Activated CD4-positive, alpha-beta T cell treated with anti-CD3 and anti-CD28 coated beads, Interleukin-2, amount 10 ng/mL, durations not matched to agents 7 days and 5 days (primary cell): Measurements from ENCODE around the gene SNX11. TPM values are rescaled to one million over a fixed set of nuclear protein-coding genes. Genes with fewer than 3 reads are reported as not detected.

Source experiments
- CTCF ChIA-PET: fragments of 350-600 bp; sonication (Branson Sonifier 250); formaldehyde crosslinking; loops from one replicate; lab custom pipeline; 2021; ENCODE audit warnings: antibody characterized with exemption; lab: Charles Lee
- POLR2A ChIA-PET: fragments of 350-600 bp; sonication (Branson Sonifier 250); formaldehyde crosslinking; loops from one replicate; lab custom pipeline; 2021; ENCODE audit warnings: antibody characterized with exemption; lab: Charles Lee
- DNase-seq: peaks from one replicate; pipeline ENCODE4 v3.0.0-alpha.2; 2020
- H3K27ac Mint-ChIP-seq: one replicate; pipeline ENCODE4 v1.8.0; 2021; ENCODE audit warnings: mild to moderate bottlenecking, moderate library complexity, mixed read lengths
- H3K27me3 Mint-ChIP-seq: one replicate; pipeline ENCODE4 v1.8.0; 2021; ENCODE audit warnings: mixed read lengths
- H3K36me3 Mint-ChIP-seq: one replicate; pipeline ENCODE4 v1.8.0; 2021; ENCODE audit warnings: low read depth, mixed read lengths
- H3K4me1 Mint-ChIP-seq: one replicate; pipeline ENCODE4 v1.8.0; 2021; ENCODE audit warnings: mixed read lengths
- H3K4me3 Mint-ChIP-seq: one replicate; pipeline ENCODE4 v1.8.0; 2021; ENCODE audit warnings: mild to moderate bottlenecking, moderate library complexity, mixed read lengths
- H3K9me3 Mint-ChIP-seq: one replicate; pipeline ENCODE4 v1.8.0; 2021; ENCODE audit warnings: mixed read lengths
- total RNA-seq, 2 experiments: library from RNA; stranded (reverse); gene quantifications; one replicate each; pipeline ENCODE4 v1.2.3, GENCODE V29; 2021

SNX11 gene
- total RNA-seq, 2 experiments from 2014 or later, result 21.2 to 22.4 TPM

DNA sequence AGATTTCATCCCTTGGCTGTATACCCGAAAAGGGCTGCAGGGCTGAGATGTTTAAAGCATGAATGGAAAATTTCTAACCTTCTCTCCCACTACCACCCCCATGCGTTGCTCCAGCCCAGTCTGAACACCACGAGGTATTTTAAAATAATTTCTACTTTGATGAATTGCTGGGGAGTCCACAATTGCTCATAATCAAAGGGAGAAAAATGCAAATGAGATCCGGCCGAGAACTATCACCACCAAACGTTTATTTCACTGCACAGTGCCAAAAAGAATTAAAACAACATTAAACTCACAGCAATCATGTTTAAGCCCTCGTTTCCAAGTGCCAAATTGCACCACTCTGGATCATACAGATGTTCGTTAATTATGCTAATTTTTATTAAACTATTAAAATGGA lies 36.7 kb downstream of the SNX11 start:
- no peak for DNase-seq
- Mint-ChIP-seq H3K4me1 (peaks cover 10% of the 10 kb centered on the region), H3K27ac (no peak overlapping the region), H3K4me3 (no peak overlapping the region), H3K27me3 (no peaks in the 10 kb centered on the region), H3K36me3 (peaks cover 39% of the 10 kb centered on the region), H3K9me3 (no peaks in the 10 kb centered on the region)
- POLR2A ChIA-PET, result no interaction called here
- CTCF ChIA-PET, result no interaction called here

GRCh38 chr17:48144976-48145798 lies 37.6 kb downstream of the SNX11 start:
- POLR2A ChIA-PET, result no interaction called here
- H3K4me3 Mint-ChIP-seq, result no peak overlapping the region
- no peaks in the 10 kb centered on the region for H3K9me3 Mint-ChIP-seq
- H3K4me1 Mint-ChIP-seq, result peaks cover 8% of the 10 kb centered on the region
- H3K27ac Mint-ChIP-seq, result no peak overlapping the region
- peaks cover 39% of the 10 kb centered on the region for H3K36me3 Mint-ChIP-seq
- no peaks in the 10 kb centered on the region for H3K27me3 Mint-ChIP-seq
- CTCF ChIA-PET, result no interaction called here
- DNase-seq, result no peak

DNA sequence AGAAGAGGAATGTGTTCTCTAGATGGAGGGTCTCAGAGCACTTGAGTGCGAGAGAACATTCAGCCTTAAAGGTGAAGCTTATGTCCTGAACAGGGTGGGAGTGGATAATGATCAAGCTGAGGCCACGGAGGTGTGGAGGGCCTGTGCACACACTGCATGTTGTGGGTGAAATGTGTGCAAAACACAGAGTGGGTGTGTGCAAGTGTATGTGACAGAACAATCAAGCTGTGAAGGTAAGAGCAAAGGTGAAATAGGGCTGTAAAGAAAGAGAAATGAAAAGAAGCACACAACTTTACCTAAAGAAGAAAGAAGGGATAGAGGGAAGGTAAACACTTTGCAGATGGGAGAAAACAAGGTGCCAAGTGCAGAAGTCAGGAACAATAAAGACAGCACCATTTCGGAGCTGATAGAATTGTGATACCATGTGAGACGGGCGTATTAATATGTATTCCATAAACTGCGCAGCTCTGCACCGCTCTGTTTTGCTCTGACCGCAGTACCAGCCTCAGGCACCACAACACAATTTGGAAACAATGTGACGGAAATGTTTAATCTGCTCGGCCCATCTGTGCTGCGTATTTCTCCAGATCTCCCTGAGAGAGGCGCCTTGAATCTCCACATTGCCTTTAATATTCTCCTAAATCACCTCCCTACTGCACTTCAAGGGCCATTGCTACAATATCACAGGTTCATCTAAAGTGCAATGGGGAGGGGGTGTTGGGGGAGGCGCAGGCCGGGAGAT lies 40.6 kb downstream of the SNX11 start:
- Mint-ChIP-seq H3K27ac (no peak overlapping the region), H3K36me3 (peaks cover 31% of the 10 kb centered on the region), H3K9me3 (no peaks in the 10 kb centered on the region), H3K4me3 (no peak overlapping the region), H3K4me1 (peaks cover 2% of the 10 kb centered on the region), H3K27me3 (no peaks in the 10 kb centered on the region)
- DNase-seq, result no peak
- CTCF ChIA-PET, result interaction anchor here (0.9 to 1.4 kb wide), 2 partner anchors 10 to 16 kb away, joined by 3 read pairs; no protein-coding TSS in a partner anchor
- POLR2A ChIA-PET, result no interaction called here

DNA sequence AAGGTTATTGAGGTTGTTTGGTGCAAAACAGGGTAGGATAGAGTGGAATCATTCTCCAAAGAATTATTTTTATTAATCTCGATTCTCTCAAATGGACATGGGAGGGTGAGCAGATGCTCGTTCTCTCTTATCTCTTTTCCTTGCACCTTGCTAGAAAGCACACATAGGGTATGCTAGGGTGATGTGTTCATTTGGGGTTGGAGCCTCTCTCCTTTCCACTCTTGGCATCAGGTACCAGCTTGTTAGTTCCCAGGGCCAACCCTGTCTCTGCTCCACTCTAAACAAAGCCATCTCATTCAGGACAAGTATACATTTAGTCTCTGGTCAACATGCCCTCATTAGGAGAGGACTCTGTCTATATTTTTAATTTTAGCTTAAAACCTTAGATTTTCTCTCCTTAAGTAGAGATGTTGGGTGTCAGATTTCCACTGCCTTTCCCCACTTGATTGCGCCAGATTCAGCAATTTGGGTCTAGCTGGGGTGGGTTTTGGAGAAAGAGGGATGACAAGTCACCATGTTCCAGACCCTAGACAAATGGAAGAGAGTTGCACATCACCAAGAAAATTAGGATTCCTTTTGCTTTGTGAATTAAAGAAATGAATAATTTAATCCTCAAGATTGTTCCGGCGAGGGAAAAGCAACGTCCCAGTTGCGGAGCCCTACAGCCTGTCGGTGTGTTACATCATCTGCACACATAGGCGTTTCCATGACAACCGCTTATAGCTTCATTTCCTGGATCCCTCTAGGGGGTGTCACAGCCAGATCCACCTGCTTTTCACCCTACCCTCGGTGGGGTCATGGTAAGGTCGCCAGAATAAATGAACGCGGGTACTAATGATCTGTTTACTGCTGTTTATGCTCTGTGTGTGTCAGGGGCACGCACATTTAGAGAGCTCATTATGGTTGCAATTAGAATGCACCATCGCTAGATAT lies 41.6 kb downstream of the SNX11 start:
- peaks cover 30% of the 10 kb centered on the region for H3K36me3 Mint-ChIP-seq
- no peak overlapping the region for H3K27ac Mint-ChIP-seq
- ChIA-PET CTCF (interaction anchor here (1.4 kb wide), 1 partner anchor 9 kb away, joined by 3 read pairs; no protein-coding TSS in a partner anchor), POLR2A (no interaction called here)
- no peak overlapping the region for H3K4me3 Mint-ChIP-seq
- peaks cover 2% of the 10 kb centered on the region for H3K4me1 Mint-ChIP-seq
- no peaks in the 10 kb centered on the region for H3K9me3 Mint-ChIP-seq
- no peak for DNase-seq
- H3K27me3 Mint-ChIP-seq, result no peaks in the 10 kb centered on the region

GRCh38 chr17:48149787-48150463 lies 42.4 kb downstream of the SNX11 start:
- no peak overlapping the region for H3K4me3 Mint-ChIP-seq
- H3K9me3 Mint-ChIP-seq, result no peaks in the 10 kb centered on the region
- POLR2A ChIA-PET, result no interaction called here
- H3K4me1 Mint-ChIP-seq, result peaks cover 2% of the 10 kb centered on the region
- no peaks in the 10 kb centered on the region for H3K27me3 Mint-ChIP-seq
- H3K36me3 Mint-ChIP-seq, result peaks cover 30% of the 10 kb centered on the region
- H3K27ac Mint-ChIP-seq, result no peak overlapping the region
- CTCF ChIA-PET, result no interaction called here
- DNase-seq, result no peak

- Mint-ChIP-seq H3K36me3 (peaks cover 27% of the 10 kb centered on the region), H3K9me3 (no peaks in the 10 kb centered on the region), H3K27me3 (no peaks in the 10 kb centered on the region), H3K4me3 (no peak overlapping the region), H3K27ac (no peak overlapping the region), H3K4me1 (peaks cover 2% of the 10 kb centered on the region)
- no peak for DNase-seq
- ChIA-PET POLR2A (no interaction called here), CTCF (interaction anchor here (1.0 kb wide), 1 partner anchor 9 kb away, joined by 3 read pairs; no protein-coding TSS in a partner anchor)
Measured at GRCh38 chr17:48150597-48151001, 43.0 kb downstream of the SNX11 start.

DNA sequence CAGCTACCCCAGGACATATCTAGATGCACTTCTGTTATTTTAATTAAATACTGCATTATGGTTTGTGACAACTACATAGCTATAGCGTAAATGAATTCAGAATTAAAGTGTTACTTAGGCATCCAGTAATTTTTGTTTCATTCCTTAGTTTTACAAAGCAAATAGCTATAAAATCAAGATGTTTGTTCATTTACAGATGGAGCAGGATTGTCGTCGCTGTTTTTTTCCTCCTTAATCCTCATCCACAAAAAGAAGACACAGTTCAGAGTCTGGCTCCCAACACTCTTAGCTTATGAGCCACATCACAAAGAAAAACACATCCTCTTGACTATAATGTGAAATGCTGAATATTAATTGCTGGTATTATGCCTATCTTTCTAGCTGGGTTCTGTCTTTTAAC lies 43.7 kb downstream of the SNX11 start:
- H3K4me3 Mint-ChIP-seq, result no peak overlapping the region
- no peaks in the 10 kb centered on the region for H3K9me3 Mint-ChIP-seq
- peaks cover 2% of the 10 kb centered on the region for H3K4me1 Mint-ChIP-seq
- H3K36me3 Mint-ChIP-seq, result peaks cover 27% of the 10 kb centered on the region
- ChIA-PET POLR2A (no interaction called here), CTCF (interaction anchor here (1.0 kb wide), 1 partner anchor 8 kb away, joined by 3 read pairs; no protein-coding TSS in a partner anchor)
- no peak for DNase-seq
- H3K27me3 Mint-ChIP-seq, result no peaks in the 10 kb centered on the region
- H3K27ac Mint-ChIP-seq, result no peak overlapping the region

GRCh38 chr17:48152289-48152688 lies 44.7 kb downstream of the SNX11 start:
- peaks cover 30% of the 10 kb centered on the region for H3K36me3 Mint-ChIP-seq
- no peak for DNase-seq
- ChIA-PET POLR2A (no interaction called here), CTCF (no interaction called here)
- peaks cover 2% of the 10 kb centered on the region for H3K4me1 Mint-ChIP-seq
- H3K27me3 Mint-ChIP-seq, result no peaks in the 10 kb centered on the region
- H3K4me3 Mint-ChIP-seq, result no peak overlapping the region
- no peaks in the 10 kb centered on the region for H3K9me3 Mint-ChIP-seq
- H3K27ac Mint-ChIP-seq, result no peak overlapping the region

- H3K4me3 Mint-ChIP-seq, result no peak overlapping the region
- no peak overlapping the region for H3K27ac Mint-ChIP-seq
- ChIA-PET POLR2A (no interaction called here), CTCF (interaction anchor here (0.6 kb wide), 1 partner anchor 11 kb away, joined by 3 read pairs; no protein-coding TSS in a partner anchor)
- H3K9me3 Mint-ChIP-seq, result no peaks in the 10 kb centered on the region
- H3K36me3 Mint-ChIP-seq, result peaks cover 19% of the 10 kb centered on the region
- no peaks in the 10 kb centered on the region for H3K27me3 Mint-ChIP-seq
- H3K4me1 Mint-ChIP-seq, result peaks cover 1% of the 10 kb centered on the region
- no peak for DNase-seq
Measured at GRCh38 chr17:48153691-48154358, 46.3 kb downstream of the SNX11 start.

GRCh38 chr17:48155889-48156611 lies 48.5 kb downstream of the SNX11 start:
- no peak overlapping the region for H3K27ac Mint-ChIP-seq
- H3K4me3 Mint-ChIP-seq, result no peak overlapping the region
- POLR2A ChIA-PET, result no interaction called here
- DNase-seq, result no peak
- H3K36me3 Mint-ChIP-seq, result peaks cover 23% of the 10 kb centered on the region
- H3K27me3 Mint-ChIP-seq, result no peaks in the 10 kb centered on the region
- no peaks in the 10 kb centered on the region for H3K9me3 Mint-ChIP-seq
- CTCF ChIA-PET, result interaction anchor here (0.6 to 1.1 kb wide), 3 partner anchors 11 to 224 kb away, joined by 3 to 6 read pairs (median 3); no protein-coding TSS in a partner anchor
- no peaks in the 10 kb centered on the region for H3K4me1 Mint-ChIP-seq

DNA sequence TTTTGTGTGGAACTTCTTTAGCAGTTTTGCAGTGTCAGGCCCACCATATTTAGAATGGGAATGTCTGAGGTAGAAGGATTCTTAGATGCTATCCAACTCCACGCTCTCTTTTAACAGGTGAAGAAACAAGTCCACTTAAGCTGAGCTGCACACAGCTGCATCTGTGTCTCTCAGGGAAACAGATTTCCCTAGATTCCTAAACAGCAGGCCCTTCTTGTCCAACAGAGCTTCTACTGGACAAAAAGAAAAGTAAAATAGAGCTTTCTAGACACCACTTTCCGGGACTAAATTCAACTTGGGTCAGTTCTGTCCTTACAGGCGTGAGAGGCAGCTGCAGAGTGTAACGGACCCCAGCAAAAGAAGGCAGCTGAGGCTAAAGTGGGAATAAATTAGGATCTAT lies 51.7 kb downstream of the SNX11 start:
- Mint-ChIP-seq H3K4me3 (no peak overlapping the region), H3K36me3 (peaks cover 27% of the 10 kb centered on the region), H3K4me1 (peaks cover 7% of the 10 kb centered on the region), H3K27me3 (no peaks in the 10 kb centered on the region), H3K27ac (no peak overlapping the region), H3K9me3 (no peaks in the 10 kb centered on the region)
- no peak for DNase-seq
- ChIA-PET POLR2A (no interaction called here), CTCF (interaction anchor here (0.6 to 1.4 kb wide), 6 partner anchors 8 to 927 kb away, joined by 3 read pairs; no protein-coding TSS in a partner anchor)
